Vagina (tissue), 2 donors: ENCODE measurements around the gene CREB3L1.

Source experiments
- CTCF ChIP-seq, 3 experiments: fragments of 450-650 bp in 2 of 3; fragments of 200-600 bp in 1 of 3; sonication (generic) in 1 of 3; IDR thresholded peaks; one replicate each; pipeline ENCODE4 v1.5.1; 2017 to 2019; ENCODE audit warnings: antibody characterized with exemption in 3 of 3, mild to moderate bottlenecking in 2 of 3, moderate library complexity in 2 of 3
- POLR2A ChIP-seq, 2 donors: fragments of 450-650 bp; IDR thresholded peaks; one replicate each; pipeline ENCODE4 v1.6.1; 2017; ENCODE audit warnings: antibody characterized with exemption in 2 of 2, mild to moderate bottlenecking in 2 of 2, moderate library complexity in 2 of 2

GRCh38 chr11:46367916-46368267 lies 90.4 kb downstream of the CREB3L1 start:
- TF ChIP-seq POLR2A (IDR thresholded peaks at IDR 0.05) (no peak), CTCF (IDR thresholded peaks at IDR 0.05) (peak in 1 of 3 experiments; percentile 2)
